ENCODE data around the gene CUZD1. TPM values are rescaled to one million over a fixed set of nuclear protein-coding genes. Genes with fewer than 3 reads are reported as not detected.

The CUZD1 gene
- total RNA-seq, 2 donors from 2014 or later, result 0.23 to 0.85 TPM

DNA sequence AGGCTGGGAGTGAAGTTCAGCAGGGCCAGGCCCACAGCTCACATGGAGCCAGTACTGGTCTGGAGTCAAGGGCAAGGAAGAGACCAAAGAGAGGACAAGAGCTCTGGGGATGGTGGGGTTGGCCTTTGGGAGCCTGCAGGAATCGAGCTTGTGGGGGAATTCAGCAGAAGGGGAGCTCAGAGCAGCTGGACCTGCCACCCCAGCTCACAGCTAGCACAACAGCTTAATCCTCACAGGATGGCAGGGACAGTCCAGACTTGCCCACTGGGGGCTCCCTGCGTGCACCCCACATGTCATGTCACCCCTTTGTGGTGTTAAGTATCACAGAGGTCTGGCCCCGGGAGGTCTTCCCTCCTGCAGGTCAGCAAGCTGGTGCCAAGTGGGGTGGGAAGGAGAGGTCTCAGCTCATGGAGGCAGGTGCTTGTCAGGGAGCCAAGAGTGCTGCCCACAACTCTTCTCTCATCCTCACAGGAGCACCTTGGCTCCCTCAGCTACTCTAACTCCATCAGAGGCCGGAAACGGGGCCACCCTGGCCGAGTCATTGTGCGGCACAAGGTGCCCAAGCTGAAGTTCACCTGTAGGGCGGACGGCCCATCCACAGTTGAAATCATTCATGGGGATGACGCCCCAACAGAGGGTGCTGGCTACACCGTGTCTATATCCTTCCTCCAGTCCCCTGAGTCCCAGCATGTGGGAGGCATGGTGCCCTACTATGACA lies 22.5 kb downstream of the CUZD1 start:
- peaks cover 5% of the 10 kb centered on the region for H3K27me3 ChIP-seq (replicated peaks; ENCODE audit: insufficient read depth)
- intact Hi-C loops (cut with DNase I), result no loop called here
- no peak for TF ChIP-seq CTCF (IDR thresholded peaks at IDR 0.05)
- TF ChIP-seq POLR2A (IDR thresholded peaks at IDR 0.05), result no peak
- no peak for TF ChIP-seq POLR2AphosphoS5 (IDR thresholded peaks at IDR 0.05)

GRCh38 chr10:122821808-122822207 lies 23.8 kb downstream of the CUZD1 start:
- Histone ChIP-seq H3K27ac (no peak overlapping the region), H3K27me3 (replicated peaks; ENCODE audit: insufficient read depth) (peaks cover 5% of the 10 kb centered on the region), H3K9me3 (no peaks in the 10 kb centered on the region), H3K36me3 (no peaks in the 10 kb centered on the region), H3K4me3 (no peak overlapping the region), H3K4me1 (replicated peaks) (no peaks in the 10 kb centered on the region)
- no peak for DNase-seq (ENCODE audit: low spot score)
- intact Hi-C loops (cut with DNase I), result no loop called here
- TF ChIP-seq POLR2AphosphoS5 (IDR thresholded peaks at IDR 0.05), result no peak
- no peak for TF ChIP-seq POLR2A (IDR thresholded peaks at IDR 0.05)
- TF ChIP-seq CTCF (IDR thresholded peaks at IDR 0.05), result no peak
- 71% methylated on average over 3 of the region's 3 CpGs for WGBS

More for the DNA sequence above, 22.5 kb downstream of the CUZD1 start:
- DNase-seq (ENCODE audit: low spot score), result no peak
- Histone ChIP-seq H3K4me1 (replicated peaks) (no peaks in the 10 kb centered on the region), H3K36me3 (no peaks in the 10 kb centered on the region), H3K4me3 (no peak overlapping the region), H3K27ac (no peak overlapping the region), H3K9me3 (no peaks in the 10 kb centered on the region)
- WGBS, result 88% methylated on average over 11 of the region's 11 CpGs

DNA sequence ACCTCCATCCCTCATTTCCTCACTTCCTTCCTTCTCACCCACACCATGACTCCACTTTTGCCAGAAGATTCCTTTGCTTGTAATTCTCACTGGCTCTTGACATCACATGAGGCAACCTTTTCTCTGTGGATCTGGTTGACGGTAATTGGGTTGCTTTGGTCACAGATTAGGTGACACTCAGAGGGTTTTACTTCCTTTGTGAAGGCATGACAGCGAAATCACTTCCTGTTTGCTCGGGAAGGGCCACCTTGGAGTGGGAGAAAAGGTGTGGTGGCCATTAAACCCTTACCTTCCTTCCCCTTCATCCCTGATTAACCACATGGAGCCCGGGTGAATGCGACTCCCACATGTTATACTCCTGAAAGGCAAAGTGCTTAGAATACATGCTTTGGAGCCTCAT lies 30.2 kb downstream of the CUZD1 start:
- WGBS, result 70% methylated on average over 5 of the region's 5 CpGs
- no peak for TF ChIP-seq CTCF (IDR thresholded peaks at IDR 0.05)
- TF ChIP-seq POLR2A (IDR thresholded peaks at IDR 0.05), result no peak
- no peak for TF ChIP-seq POLR2AphosphoS5 (IDR thresholded peaks at IDR 0.05)
- intact Hi-C loops (cut with DNase I), result no loop called here
- H3K4me1 ChIP-seq (replicated peaks), result no peaks in the 10 kb centered on the region
- no peak overlapping the region for H3K27ac ChIP-seq
- peaks cover 3% of the 10 kb centered on the region for H3K27me3 ChIP-seq (replicated peaks; ENCODE audit: insufficient read depth)
- DNase-seq (ENCODE audit: low spot score), result no peak
- no peaks in the 10 kb centered on the region for H3K36me3 ChIP-seq
- no peak overlapping the region for H3K4me3 ChIP-seq
- H3K9me3 ChIP-seq, result no peaks in the 10 kb centered on the region

DNA sequence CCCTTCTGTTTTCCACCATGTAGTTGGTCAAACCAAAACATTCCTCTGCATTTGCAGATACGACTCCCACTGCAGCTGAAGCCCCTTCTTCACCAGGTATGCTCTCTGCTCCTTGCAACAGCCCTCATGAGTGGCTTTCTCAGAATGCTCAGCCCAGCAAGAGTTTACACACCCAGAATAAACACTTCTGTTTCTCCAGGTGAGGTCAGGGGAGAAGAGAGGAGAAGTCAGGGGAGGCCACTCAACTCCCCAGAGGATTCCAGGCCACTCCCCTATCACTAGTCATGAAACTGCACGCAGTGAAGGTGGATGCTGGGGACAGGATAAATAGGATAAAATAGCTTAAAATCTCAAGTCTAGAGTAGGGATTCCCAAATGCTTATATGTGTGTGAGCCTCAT lies 31.2 kb downstream of the CUZD1 start:
- no peak for DNase-seq (ENCODE audit: low spot score)
- 61% methylated on average over 2 of the region's 2 CpGs for WGBS
- Histone ChIP-seq H3K4me3 (no peak overlapping the region), H3K4me1 (replicated peaks) (no peaks in the 10 kb centered on the region), H3K27me3 (replicated peaks; ENCODE audit: insufficient read depth) (peaks cover 3% of the 10 kb centered on the region), H3K36me3 (no peaks in the 10 kb centered on the region), H3K9me3 (no peaks in the 10 kb centered on the region), H3K27ac (no peak overlapping the region)
- intact Hi-C loops (cut with DNase I), result no loop called here
- TF ChIP-seq POLR2AphosphoS5 (IDR thresholded peaks at IDR 0.05) (no peak), POLR2A (IDR thresholded peaks at IDR 0.05) (no peak), CTCF (IDR thresholded peaks at IDR 0.05) (no peak)

DNA sequence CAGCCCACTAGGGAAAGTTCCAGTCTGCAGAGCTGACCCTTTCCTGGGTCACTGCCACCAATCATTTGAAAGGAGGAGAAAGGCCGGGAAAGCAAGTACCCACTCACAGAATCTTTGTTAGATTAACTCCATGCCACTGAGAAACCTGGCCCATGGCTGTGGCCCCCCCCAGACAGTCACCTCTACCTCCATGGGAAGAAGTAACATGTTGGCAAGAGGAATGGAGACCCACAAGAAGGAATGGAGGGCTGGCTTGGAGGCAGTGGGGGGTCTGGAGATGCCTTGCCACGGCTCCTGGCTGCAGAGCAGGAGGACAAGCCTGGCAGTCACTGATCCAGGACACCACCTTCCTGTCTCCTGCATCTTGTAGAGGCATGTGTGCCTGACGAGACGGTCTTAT lies 32.9 kb downstream of the CUZD1 start:
- intact Hi-C loops (cut with DNase I), result no loop called here
- Histone ChIP-seq H3K4me1 (replicated peaks) (no peaks in the 10 kb centered on the region), H3K36me3 (no peaks in the 10 kb centered on the region), H3K27ac (no peak overlapping the region), H3K27me3 (replicated peaks; ENCODE audit: insufficient read depth) (no peaks in the 10 kb centered on the region), H3K4me3 (no peak overlapping the region), H3K9me3 (no peaks in the 10 kb centered on the region)
- TF ChIP-seq POLR2AphosphoS5 (IDR thresholded peaks at IDR 0.05), result no peak
- TF ChIP-seq CTCF (IDR thresholded peaks at IDR 0.05), result no peak
- no peak for TF ChIP-seq POLR2A (IDR thresholded peaks at IDR 0.05)
- 63% methylated on average over 4 of the region's 4 CpGs for WGBS
- DNase-seq (ENCODE audit: low spot score), result no peak
